ENCODE data around the gene MYH14.

The MYH14 gene

GRCh38 chr19:50202962-50203280 lies 501 bp upstream of the MYH14 start:
- H3F3A ChIP-seq (ENCODE audit: insufficient read depth), result no peaks in the 10 kb centered on the region
- H3K9me2 ChIP-seq (replicated peaks; ENCODE audit: insufficient read depth, low read length), result no peaks in the 10 kb centered on the region
- H4K20me1 ChIP-seq (ENCODE audit: low read depth, low read length), result no peaks in the 10 kb centered on the region
- H3K9ac ChIP-seq (ENCODE audit: low read length), result no peak overlapping the region
- H3K27me3 ChIP-seq (ENCODE audit: low read length), result no peaks in the 10 kb centered on the region
- H3K27ac ChIP-seq (ENCODE audit: low read depth, low read length), result no peak overlapping the region
- no peaks in the 10 kb centered on the region for H3K9me3 ChIP-seq (ENCODE audit: insufficient read depth, low read length)
- H3K36me3 ChIP-seq (ENCODE audit: low read length), result no peaks in the 10 kb centered on the region
- H3K4me2 ChIP-seq (ENCODE audit: low read depth, low read length, poor library complexity, severe bottlenecking), result no peak overlapping the region
- no peak for TF ChIP-seq EZH2phosphoT487 (conservative IDR thresholded peaks at IDR 0.05; ENCODE audit: low read length)
- TF ChIP-seq CTCF (IDR thresholded peaks at IDR 0.05; ENCODE audit: insufficient read depth, low read length, poor library complexity, severe bottlenecking), result no peak
- H2AFZ ChIP-seq (ENCODE audit: low read depth, low read length, severe bottlenecking), result no peak overlapping the region
- no peak overlapping the region for H3K4me3 ChIP-seq (ENCODE audit: insufficient read depth, low read length, poor library complexity, severe bottlenecking)
- no peaks in the 10 kb centered on the region for H3K79me2 ChIP-seq (ENCODE audit: insufficient read depth, low read length)

GRCh38 chr19:50204081-50204428 lies 633 bp downstream of the MYH14 start:
- Histone ChIP-seq H3K4me3 (ENCODE audit: insufficient read depth, low read length, poor library complexity, severe bottlenecking) (no peak overlapping the region), H3K79me2 (ENCODE audit: insufficient read depth, low read length) (no peaks in the 10 kb centered on the region), H3K9me3 (ENCODE audit: insufficient read depth, low read length) (no peaks in the 10 kb centered on the region), H3K27ac (ENCODE audit: low read depth, low read length) (no peak overlapping the region), H2AFZ (ENCODE audit: low read depth, low read length, severe bottlenecking) (no peak overlapping the region), H3K9ac (ENCODE audit: low read length) (no peak overlapping the region), H3K36me3 (ENCODE audit: low read length) (no peaks in the 10 kb centered on the region), H3K9me2 (replicated peaks; ENCODE audit: insufficient read depth, low read length) (no peaks in the 10 kb centered on the region), H4K20me1 (ENCODE audit: low read depth, low read length) (no peaks in the 10 kb centered on the region), H3K4me2 (ENCODE audit: low read depth, low read length, poor library complexity, severe bottlenecking) (no peak overlapping the region), H3K27me3 (ENCODE audit: low read length) (no peaks in the 10 kb centered on the region), H3F3A (ENCODE audit: insufficient read depth) (no peaks in the 10 kb centered on the region)
- no peak for TF ChIP-seq EZH2phosphoT487 (conservative IDR thresholded peaks at IDR 0.05; ENCODE audit: low read length)
- TF ChIP-seq CTCF (IDR thresholded peaks at IDR 0.05; ENCODE audit: insufficient read depth, low read length, poor library complexity, severe bottlenecking), result no peak

GRCh38 chr19:50204811-50205675 lies 1.6 kb downstream of the MYH14 start:
- Histone ChIP-seq H3K27ac (ENCODE audit: low read depth, low read length) (no peak overlapping the region), H3K36me3 (ENCODE audit: low read length) (no peaks in the 10 kb centered on the region), H3K9me2 (replicated peaks; ENCODE audit: insufficient read depth, low read length) (no peaks in the 10 kb centered on the region), H3K79me2 (ENCODE audit: insufficient read depth, low read length) (no peaks in the 10 kb centered on the region), H3F3A (ENCODE audit: insufficient read depth) (no peaks in the 10 kb centered on the region), H3K4me3 (ENCODE audit: insufficient read depth, low read length, poor library complexity, severe bottlenecking) (no peak overlapping the region), H3K27me3 (ENCODE audit: low read length) (no peaks in the 10 kb centered on the region), H4K20me1 (ENCODE audit: low read depth, low read length) (no peaks in the 10 kb centered on the region), H3K9ac (ENCODE audit: low read length) (no peak overlapping the region), H3K9me3 (ENCODE audit: insufficient read depth, low read length) (no peaks in the 10 kb centered on the region), H2AFZ (ENCODE audit: low read depth, low read length, severe bottlenecking) (no peak overlapping the region), H3K4me2 (ENCODE audit: low read depth, low read length, poor library complexity, severe bottlenecking) (no peak overlapping the region)
- TF ChIP-seq EZH2phosphoT487 (conservative IDR thresholded peaks at IDR 0.05; ENCODE audit: low read length) (no peak), CTCF (IDR thresholded peaks at IDR 0.05; ENCODE audit: insufficient read depth, low read length, poor library complexity, severe bottlenecking) (no peak)
